HFF-Myc (cell line): ENCODE data around the gene BRK1.
"Not testable (repeated sequence)": the region's sequence is repeated elsewhere in the genome, so short reads cannot be mapped to it uniquely, and the experiment has no call there.

Experiments used
- DNase-seq: peaks from one replicate; pipeline ENCODE4 v3.0.0-alpha.2; 2011; ENCODE audit warnings: low read depth; ENCODE audit errors: extremely low read depth
- H3K4me3 ChIP-seq: replicated peaks from 2 replicates; pipeline ENCODE4 v1.5.1; 2011; ENCODE audit warnings: low read depth, mild to moderate bottlenecking, control low read depth, low read length
- CTCF ChIP-seq: IDR thresholded peaks from 2 replicates; pipeline ENCODE4 v1.5.1; 2012; ENCODE audit warnings: mild to moderate bottlenecking, low read depth, low read length, control low read depth; ENCODE audit errors: missing control alignments

BRK1 gene

DNA sequence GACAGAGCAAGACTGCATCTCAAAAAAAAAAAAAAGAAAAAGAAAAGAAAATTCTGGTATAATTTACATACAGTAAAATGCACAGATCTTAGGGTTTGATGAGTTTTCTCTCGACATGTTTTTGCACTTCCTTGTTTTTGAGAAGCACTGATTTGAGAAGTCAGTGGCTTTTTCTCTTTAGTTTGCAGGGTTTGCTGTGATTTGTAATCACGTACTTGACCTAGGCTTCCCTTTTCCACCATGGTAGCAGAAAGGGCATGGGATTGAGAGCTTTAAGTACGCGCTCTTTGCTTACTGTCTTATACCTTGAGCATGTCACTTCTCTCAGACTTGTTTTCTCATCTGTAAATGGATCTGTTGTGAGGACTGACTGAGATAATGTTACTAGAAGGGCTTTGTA is 30.2 kb downstream of the BRK1 start:
- TF ChIP-seq CTCF: no peak
- no peak for DNase-seq
- no peak overlapping the region for H3K4me3 ChIP-seq

DNA sequence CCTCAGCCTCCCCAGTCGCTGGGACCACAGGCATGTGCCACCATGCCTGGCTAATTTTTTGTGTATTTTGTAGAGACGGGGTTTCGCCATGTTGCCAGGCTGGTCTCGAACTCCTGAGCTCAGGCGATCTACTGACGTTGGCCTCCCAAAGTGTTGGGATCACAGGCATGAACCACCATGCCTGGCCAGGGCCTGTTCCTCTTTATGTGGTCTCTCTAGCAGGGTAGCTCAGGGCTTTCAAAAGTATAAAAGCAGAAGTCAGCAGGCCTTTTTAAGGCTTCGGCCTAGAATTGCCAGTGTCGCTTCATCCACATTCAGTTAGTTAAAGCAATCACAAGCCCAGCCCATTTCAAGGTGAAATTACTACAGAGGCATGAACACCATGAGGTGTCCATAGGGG is 33.8 kb downstream of the BRK1 start:
- TF ChIP-seq CTCF: no peak
- DNase-seq: no peak
- no peak overlapping the region for H3K4me3 ChIP-seq

GRCh38 chr3:10150987-10151386 is 35.5 kb downstream of the BRK1 start:
- no peak overlapping the region for H3K4me3 ChIP-seq

DNA sequence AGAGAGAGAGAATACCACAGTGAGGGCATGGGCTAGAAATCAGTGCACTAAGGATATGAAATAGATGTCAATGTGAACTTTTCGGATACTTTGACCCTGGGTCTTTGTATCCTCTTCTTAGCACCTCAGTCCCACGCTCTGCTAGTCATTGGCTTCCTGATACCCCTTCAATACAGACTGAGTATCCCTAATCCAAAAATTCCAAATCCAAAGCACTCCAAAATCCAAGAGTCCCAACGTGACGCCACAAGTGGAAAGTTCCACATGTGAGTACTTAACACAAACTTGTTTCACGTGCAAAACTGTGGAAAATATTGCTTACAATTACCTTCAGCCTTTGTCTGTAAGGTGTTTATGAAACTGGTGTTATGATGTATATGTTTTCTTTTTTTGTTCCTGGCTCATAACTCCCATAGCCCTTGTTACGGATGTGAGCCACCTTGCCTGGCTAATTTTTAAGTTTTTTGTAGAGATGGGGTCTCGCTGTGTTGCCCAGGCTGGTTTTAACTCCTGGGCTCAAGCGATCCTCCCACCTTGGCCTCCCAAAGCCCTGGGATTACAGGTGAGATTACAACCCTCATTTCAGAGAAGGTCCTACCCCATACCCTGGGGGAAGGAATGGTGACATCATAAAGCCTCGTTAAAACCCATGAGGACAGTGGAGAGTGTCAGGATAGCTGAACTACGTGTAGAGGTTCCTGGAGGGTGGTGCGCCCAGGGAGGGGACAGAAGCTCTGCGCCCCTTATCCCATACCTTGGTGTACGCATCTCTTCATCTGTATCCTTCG is 39.1 kb downstream of the BRK1 start:
- no peak for TF ChIP-seq CTCF
- no peak overlapping the region for H3K4me3 ChIP-seq
- DNase-seq: no peak

More at GRCh38 chr3:10150987-10151386, 35.5 kb downstream of the BRK1 start:
- no peak for DNase-seq
- TF ChIP-seq CTCF: no peak

DNA sequence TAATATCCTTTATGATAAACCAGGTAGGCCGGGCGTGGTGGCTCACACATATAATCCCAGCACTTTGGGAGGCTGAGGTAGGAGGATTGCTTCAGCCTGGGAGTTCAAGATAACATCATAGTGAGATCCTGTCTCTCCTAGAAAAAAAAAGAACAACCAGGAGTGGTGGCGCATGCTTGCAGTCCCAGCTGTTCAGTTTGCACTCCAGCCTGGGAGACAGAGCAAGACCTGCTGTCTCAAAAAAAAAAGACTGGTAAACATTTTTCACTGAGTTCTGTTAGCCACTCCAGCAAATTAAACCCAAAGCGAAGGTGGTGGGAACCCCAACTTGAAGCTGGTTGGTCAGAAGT is 39.6 kb downstream of the BRK1 start:
- no peak for TF ChIP-seq CTCF
- DNase-seq: no peak

GRCh38 chr3:10155658-10156057 is 40.2 kb downstream of the BRK1 start:
- DNase-seq: no peak
- TF ChIP-seq CTCF: no peak
- H3K4me3 ChIP-seq: no peak overlapping the region

More for the DNA sequence above, 39.6 kb downstream of the BRK1 start:
- no peak overlapping the region for H3K4me3 ChIP-seq

DNA sequence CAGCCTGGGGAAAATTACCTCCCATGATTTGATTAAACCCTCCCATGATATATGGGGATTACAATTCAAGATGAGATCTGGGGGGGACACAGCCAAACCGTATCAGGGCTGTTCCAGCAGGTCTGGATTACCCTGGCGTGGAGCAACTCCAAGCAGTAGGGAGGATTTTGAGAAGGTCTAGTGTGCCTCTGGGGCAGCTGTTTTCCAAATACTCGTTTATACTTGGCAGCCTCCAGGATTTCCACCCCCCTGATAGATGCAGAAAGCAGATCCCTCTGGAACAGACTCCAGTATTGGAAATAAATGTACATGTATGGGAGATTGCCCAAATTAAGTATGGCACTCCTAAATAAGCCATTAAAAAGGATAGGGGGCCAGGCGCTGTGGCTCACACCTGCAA is 41.6 kb downstream of the BRK1 start:
- H3K4me3 ChIP-seq: no peak overlapping the region
- no peak for DNase-seq
- no peak for TF ChIP-seq CTCF

DNA sequence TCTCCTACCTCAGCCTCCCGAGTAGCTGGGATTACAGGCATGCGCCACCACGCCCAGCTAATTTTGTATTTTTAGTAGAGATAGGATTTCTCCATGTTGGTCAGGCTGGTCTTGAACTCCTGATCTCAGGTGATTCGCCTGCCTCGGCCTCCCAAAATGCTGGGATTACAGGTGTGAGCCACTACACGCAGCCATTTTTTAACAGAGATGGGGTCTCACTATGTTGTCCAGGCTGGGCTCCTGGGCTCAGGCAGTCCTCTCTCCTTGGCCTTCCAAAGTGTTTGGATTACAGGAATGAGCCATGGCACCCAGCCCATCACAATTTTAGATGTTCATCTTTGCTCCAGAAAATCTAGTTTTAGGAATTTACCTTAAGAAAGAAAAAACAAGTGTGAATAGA is 43.1 kb downstream of the BRK1 start:
- H3K4me3 ChIP-seq, DNase-seq: not testable (repeated sequence)
